ENCODE data around the gene MTUS2.

- TF ChIP-seq CTCF (IDR thresholded peaks at IDR 0.05; ENCODE audit: extremely low read depth in 1 of 2, insufficient read depth in 1 of 2, low read depth in 1 of 2, low read length in 2 of 2): peak; percentile 79 to 87
- no peak for TF ChIP-seq POLR2A (IDR thresholded peaks at IDR 0.05; ENCODE audit: low read depth, low read length)
Observed at GRCh38 chr13:29362849-29363604, 542.9 kb downstream of the MTUS2 start.
